ENCODE measurements around the gene AP3S1. TPM values are rescaled to one million over a fixed set of nuclear protein-coding genes. Genes with fewer than 3 reads are reported as not detected.

Gene AP3S1
- total RNA-seq, 2 experiments from 2014 or later, result 76.0 to 89.5 TPM

- CTCF ChIA-PET (ENCODE audit: unreplicated experiment), result no interaction called here
- intact Hi-C loops (cut with micrococcal nuclease; ENCODE audit: unreplicated experiment), result no loop called here
These were observed 102.8 kb downstream of the AP3S1 start for GRCh38 chr5:115944501-115944900.

GRCh38 chr5:115946655-115947054 is 104.9 kb downstream of the AP3S1 start:
- CTCF ChIA-PET (ENCODE audit: unreplicated experiment), result no interaction called here
- Histone ChIP-seq H4K20me1 (ENCODE audit: insufficient read depth, low read length) (no peaks in the 10 kb centered on the region), H3K9me3 (ENCODE audit: low read length) (no peaks in the 10 kb centered on the region), H3K4me3 (ENCODE audit: low read depth, low read length, poor library complexity, severe bottlenecking) (no peak overlapping the region), H3K4me1 (ENCODE audit: insufficient read depth, low read length, poor library complexity, severe bottlenecking) (no peaks in the 10 kb centered on the region), H3K4me2 (ENCODE audit: low read length) (no peak overlapping the region), H3K27ac (ENCODE audit: low read depth, low read length, poor library complexity, severe bottlenecking) (no peak overlapping the region), H3K79me2 (ENCODE audit: insufficient read depth, low read depth, low read length) (no peaks in the 10 kb centered on the region), H3K36me3 (ENCODE audit: insufficient read depth, low read length) (no peaks in the 10 kb centered on the region), H3K9me2 (ENCODE audit: insufficient read depth, low read length) (no peaks in the 10 kb centered on the region), H2AFZ (ENCODE audit: low read length) (no peak overlapping the region)
- BruUV-seq (replicated peaks), result no TSS peak
- intact Hi-C loops (cut with micrococcal nuclease; ENCODE audit: unreplicated experiment), result loop anchor here (2.0 kb wide), 1 partner anchor 68 kb away; no protein-coding TSS in a partner anchor
- TF ChIP-seq CTCF (conservative IDR thresholded peaks at IDR 0.05; ENCODE audit: low read length) (no peak), EZH2phosphoT487 (IDR thresholded peaks at IDR 0.05; ENCODE audit: borderline replicate concordance, low read depth, low read length) (no peak)
- POLR2A ChIA-PET, result no interaction called here
- DNase-seq (ENCODE audit: low spot score), result no peak

More at GRCh38 chr5:115944501-115944900, 102.8 kb downstream of the AP3S1 start:
- Histone ChIP-seq H3K9me2 (ENCODE audit: insufficient read depth, low read length) (no peaks in the 10 kb centered on the region), H3K79me2 (ENCODE audit: insufficient read depth, low read depth, low read length) (no peaks in the 10 kb centered on the region), H3K4me3 (ENCODE audit: low read depth, low read length, poor library complexity, severe bottlenecking) (no peak overlapping the region), H3K36me3 (ENCODE audit: insufficient read depth, low read length) (no peaks in the 10 kb centered on the region), H3K27ac (ENCODE audit: low read depth, low read length, poor library complexity, severe bottlenecking) (no peak overlapping the region), H3K4me1 (ENCODE audit: insufficient read depth, low read length, poor library complexity, severe bottlenecking) (no peaks in the 10 kb centered on the region), H2AFZ (ENCODE audit: low read length) (no peak overlapping the region), H3K9me3 (ENCODE audit: low read length) (no peaks in the 10 kb centered on the region), H4K20me1 (ENCODE audit: insufficient read depth, low read length) (no peaks in the 10 kb centered on the region), H3K4me2 (ENCODE audit: low read length) (no peak overlapping the region)
- TF ChIP-seq EZH2phosphoT487 (IDR thresholded peaks at IDR 0.05; ENCODE audit: borderline replicate concordance, low read depth, low read length), result no peak
- TF ChIP-seq CTCF (conservative IDR thresholded peaks at IDR 0.05; ENCODE audit: low read length), result no peak
- DNase-seq (ENCODE audit: low spot score), result no peak
- POLR2A ChIA-PET, result interaction anchor here (0.8 to 1.2 kb wide), 3 partner anchors 11 to 28 kb away, joined by 3 to 4 read pairs (median 3); no protein-coding TSS in a partner anchor
- BruUV-seq (replicated peaks), result no TSS peak

- BruUV-seq (replicated peaks), result no TSS peak
- H3K4me3 ChIP-seq (ENCODE audit: low read depth, low read length, poor library complexity, severe bottlenecking), result no peak overlapping the region
These were observed 105.5 kb downstream of the AP3S1 start for GRCh38 chr5:115947260-115947659.

More at GRCh38 chr5:115947260-115947659, 105.5 kb downstream of the AP3S1 start:
- H3K4me2 ChIP-seq (ENCODE audit: low read length), result no peak overlapping the region
- TF ChIP-seq EZH2phosphoT487 (IDR thresholded peaks at IDR 0.05; ENCODE audit: borderline replicate concordance, low read depth, low read length), result no peak
- TF ChIP-seq CTCF (conservative IDR thresholded peaks at IDR 0.05; ENCODE audit: low read length), result no peak
- ChIA-PET POLR2A (interaction anchor here (1.3 kb wide), 1 partner anchor 44 kb away, joined by 4 read pairs; no protein-coding TSS in a partner anchor), CTCF (ENCODE audit: unreplicated experiment) (no interaction called here)
- H3K4me1 ChIP-seq (ENCODE audit: insufficient read depth, low read length, poor library complexity, severe bottlenecking), result no peaks in the 10 kb centered on the region
- no peak overlapping the region for H3K27ac ChIP-seq (ENCODE audit: low read depth, low read length, poor library complexity, severe bottlenecking)
- no peak overlapping the region for H2AFZ ChIP-seq (ENCODE audit: low read length)
- H3K9me3 ChIP-seq (ENCODE audit: low read length), result no peaks in the 10 kb centered on the region
- no peaks in the 10 kb centered on the region for H3K36me3 ChIP-seq (ENCODE audit: insufficient read depth, low read length)
- no peak for DNase-seq (ENCODE audit: low spot score)
- H3K9me2 ChIP-seq (ENCODE audit: insufficient read depth, low read length), result no peaks in the 10 kb centered on the region
- intact Hi-C loops (cut with micrococcal nuclease; ENCODE audit: unreplicated experiment), result loop anchor here (2.0 kb wide), 1 partner anchor 68 kb away; no protein-coding TSS in a partner anchor
- no peaks in the 10 kb centered on the region for H4K20me1 ChIP-seq (ENCODE audit: insufficient read depth, low read length)
- no peaks in the 10 kb centered on the region for H3K79me2 ChIP-seq (ENCODE audit: insufficient read depth, low read depth, low read length)

Measured in OCI-LY7 (cell line).